ENCODE results near the gene PRRC2C.
"Not testable (repeated sequence)": the region's sequence is repeated elsewhere in the genome, so short reads cannot be mapped to it uniquely, and the experiment has no call there.

PRRC2C gene

DNA sequence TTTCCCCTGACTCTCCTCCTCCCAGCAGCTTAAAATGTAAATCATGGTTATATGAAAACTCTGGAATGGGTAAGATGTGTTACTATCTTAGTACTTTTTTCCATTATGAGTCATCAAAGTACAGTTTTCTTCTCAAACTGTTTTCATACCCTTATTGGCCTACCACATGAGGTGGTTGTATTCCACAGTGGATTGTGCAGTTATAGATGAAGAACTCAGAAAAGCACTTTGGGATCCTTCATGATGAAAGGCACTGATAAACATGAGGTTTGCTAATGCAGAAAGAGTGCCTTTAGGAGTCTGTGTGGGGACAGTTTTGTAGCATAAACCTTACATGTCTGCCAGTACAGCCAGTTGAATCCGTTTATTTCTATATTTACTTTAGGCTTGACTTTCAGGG, 104.7 kb downstream of the PRRC2C start:
- DNase-seq, result no peak

- DNase-seq, result no peak
Observed at GRCh38 chr1:171595324-171595723, 110.0 kb downstream of the PRRC2C start.

GRCh38 chr1:171596119-171596518, 110.8 kb downstream of the PRRC2C start:
- DNase-seq, result no peak

- DNase-seq, result no peak
Observed at GRCh38 chr1:171596705-171597104, 111.4 kb downstream of the PRRC2C start.

GRCh38 chr1:171597203-171597602, 111.9 kb downstream of the PRRC2C start:
- DNase-seq, result no peak

DNA sequence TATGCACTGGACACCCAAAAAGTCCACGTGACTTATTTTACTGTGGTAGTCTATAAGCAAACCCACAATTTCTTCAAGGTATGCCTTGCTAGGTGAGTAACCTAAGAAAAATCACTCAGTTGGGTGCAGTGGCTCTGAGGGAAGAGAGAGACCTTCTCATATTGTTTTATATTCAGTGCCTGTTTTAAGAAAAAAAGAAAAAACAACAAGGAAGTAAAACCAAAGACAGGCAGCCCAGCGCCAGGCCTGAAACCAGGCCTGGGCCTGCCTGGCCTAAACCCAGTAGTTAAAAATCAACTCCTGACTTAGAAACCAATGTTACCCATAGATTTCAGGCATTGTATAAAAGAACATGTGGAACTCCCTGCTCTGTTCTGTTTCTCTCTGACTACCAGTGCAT, 115.0 kb downstream of the PRRC2C start:
- not testable (repeated sequence) for DNase-seq

DNA sequence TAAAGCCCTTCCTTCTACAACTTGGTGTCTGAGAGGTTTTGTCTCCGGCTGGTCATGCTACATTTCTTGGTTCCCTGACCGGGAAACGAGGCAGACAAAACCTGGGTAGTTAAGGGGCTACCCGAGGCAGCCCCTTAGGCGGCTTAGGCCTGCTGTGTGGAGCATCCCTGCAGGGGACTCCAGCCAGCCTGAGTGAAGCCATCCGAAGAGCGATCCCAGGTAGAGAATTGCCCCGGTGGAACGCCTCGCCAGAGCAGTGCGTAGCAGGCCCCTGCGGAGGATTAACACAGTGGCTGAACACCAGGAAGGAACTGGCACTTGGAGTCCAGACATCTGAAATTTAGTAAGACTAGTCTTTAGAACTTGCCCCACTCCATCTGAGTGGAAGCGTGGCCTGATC, 115.5 kb downstream of the PRRC2C start:
- no peak for DNase-seq

GRCh38 chr1:171603042-171603441, 117.7 kb downstream of the PRRC2C start:
- DNase-seq, result not testable (repeated sequence)

- no peak for DNase-seq
Observed at GRCh38 chr1:171606402-171606941, 121.1 kb downstream of the PRRC2C start.

DNA sequence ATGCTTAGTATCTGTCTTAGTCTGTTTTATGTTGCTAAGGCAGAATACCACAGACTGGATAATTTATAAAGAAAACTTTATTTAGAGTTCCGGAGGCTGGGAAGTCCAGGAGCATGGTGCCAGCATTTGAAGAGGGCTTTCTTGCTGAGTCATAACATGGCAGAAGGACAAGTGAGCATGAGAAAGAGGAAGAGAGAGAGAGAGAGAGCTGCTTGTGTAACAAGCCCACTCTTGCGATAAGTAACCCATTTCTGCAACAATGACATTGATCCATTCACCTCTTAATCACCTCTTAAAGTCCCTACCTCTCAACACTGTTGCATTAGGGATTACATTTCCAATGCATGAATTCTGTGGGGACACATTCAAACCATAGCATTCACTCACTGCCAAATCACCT, 125.1 kb downstream of the PRRC2C start:
- no peak for DNase-seq

DNA sequence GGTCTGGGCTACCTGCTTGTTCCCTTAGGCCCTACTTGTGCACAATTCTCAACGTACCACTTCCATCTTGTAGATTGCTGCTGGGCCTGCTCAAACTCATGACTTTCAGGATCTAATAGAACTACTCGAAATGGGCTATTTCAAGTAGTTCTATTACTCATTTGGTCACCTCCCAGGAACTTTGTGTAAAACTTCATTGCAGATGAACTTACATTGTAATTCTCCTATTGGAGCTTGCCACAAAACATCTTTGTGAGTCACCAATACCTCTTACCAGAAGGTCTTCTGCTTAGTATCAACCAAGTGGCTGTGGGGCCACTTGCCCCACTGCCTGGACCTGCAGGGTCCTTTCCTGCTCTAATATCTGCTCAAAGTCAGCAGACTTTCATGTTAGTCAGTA, 126.0 kb downstream of the PRRC2C start:
- DNase-seq, result no peak

GRCh38 chr1:171613282-171613681, 128.0 kb downstream of the PRRC2C start:
- no peak for DNase-seq

DNA sequence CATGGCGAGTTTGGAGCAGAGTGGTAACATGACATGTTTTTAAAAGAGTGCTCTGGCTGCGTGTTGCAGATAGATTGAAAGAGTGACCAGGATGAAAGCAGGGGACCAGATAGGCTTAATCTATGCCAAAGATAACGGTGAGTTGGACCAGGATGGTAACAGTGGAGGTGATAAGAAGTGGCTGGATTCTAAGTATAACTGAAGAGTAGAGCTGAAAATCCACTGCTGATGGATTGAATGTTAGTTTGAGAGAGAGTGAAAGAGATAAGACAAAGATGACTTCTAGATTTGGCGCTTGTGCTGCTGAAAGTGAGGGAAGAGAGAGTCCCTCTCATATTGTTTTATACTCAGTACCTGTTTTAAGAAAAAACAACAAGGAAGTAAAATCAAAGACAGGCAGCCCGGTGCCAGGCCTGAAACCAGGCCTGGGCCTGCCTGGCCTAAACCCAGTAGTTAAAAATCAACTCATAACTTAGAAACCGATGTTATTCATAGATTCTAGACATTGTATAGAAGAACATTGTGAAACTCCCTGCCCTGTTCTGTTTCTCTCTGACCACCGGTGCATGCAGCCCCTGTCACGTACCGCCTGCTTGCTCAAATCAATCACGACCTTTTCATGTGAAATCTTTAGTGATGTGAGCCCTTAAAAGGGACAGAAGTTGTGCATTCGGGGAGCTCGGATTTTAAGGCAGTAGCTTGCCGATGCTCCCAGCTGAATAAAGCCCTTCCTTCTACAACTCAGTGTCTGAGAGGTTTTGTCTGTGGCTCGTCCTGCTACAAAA, 130.0 kb downstream of the PRRC2C start:
- DNase-seq, result not testable (repeated sequence)

DNA sequence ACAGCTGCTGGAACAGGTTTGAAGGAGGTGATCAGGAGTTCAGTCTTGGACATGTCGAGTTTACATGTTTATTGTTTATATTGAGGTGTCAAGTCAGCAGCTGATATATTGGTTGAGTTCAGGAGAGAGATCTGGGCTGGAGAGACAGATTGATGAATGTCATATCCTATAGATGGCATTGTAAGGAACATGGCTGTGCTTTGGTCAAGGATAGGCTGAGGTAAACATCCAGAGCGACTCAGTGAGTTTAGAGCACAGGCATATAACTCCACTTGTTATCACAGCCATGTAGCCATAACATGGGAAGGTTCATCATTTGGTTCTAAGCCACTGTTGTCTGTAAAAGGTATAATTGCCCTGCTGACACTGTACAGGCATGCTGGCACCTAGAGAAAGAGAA, 131.3 kb downstream of the PRRC2C start:
- no peak for DNase-seq

- no peak for DNase-seq
Observed at GRCh38 chr1:171622152-171622462, 136.8 kb downstream of the PRRC2C start, which contains the start of gene MYOCOS. Gene MYOCOS (plus strand): TSS chr1:171622243. CDS start chr1:171623884, 1,641 bp downstream.

DNA sequence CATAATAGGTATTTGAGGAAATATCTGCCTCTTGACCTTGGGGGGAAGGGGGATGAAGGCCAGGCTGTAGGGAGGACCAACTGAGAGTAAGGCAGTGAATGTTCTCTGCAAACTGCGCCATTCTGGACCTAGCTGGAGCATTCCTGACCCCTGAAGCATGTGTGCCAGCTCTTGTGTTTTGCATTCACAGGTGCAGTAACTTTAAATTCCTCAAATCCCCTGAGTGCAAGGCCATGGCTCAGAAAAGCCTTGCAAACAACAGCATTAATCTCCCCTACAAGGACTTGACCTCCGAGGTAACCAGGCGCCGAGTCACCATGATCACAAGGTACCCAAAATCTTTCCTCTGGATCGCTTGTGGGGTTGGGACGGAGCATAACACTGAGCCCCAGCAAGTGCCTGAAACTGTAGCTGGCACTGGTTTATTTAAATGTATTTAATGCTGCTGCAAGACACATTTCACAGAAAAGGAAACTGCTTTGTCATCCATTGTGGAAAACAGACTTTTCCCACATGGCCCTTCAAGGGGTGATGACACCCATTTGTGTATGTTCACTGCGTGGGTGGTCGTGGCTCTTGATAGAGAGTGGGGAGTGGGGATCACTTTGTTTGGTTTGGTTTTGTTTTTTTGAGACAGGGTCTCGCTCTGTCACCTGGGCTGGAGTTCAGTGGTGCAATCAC, 138.5 kb downstream of the PRRC2C start:
- no peak for DNase-seq

GRCh38 chr1:171625225-171625624, 139.9 kb downstream of the PRRC2C start:
- DNase-seq, result no peak

DNA sequence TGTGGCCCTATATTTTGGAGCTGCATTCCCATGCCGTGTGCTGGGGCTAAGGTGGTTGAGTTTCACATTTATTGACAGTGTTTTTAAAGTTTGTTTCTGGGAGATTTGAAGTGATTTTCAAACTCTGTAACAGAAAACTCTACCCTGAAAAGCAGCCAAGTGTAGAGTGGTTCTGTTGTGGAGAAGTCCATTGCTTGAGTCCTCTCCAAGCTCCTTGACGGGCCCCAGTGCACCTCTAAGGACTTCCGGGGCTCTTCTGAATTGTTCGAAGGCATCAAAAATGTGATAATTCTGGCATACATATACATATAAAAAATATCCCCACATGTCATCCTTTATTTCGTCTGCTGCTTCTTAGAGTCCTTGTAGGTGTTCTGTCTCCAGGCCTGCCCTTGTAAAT, 141.7 kb downstream of the PRRC2C start:
- DNase-seq, result no peak

DNA sequence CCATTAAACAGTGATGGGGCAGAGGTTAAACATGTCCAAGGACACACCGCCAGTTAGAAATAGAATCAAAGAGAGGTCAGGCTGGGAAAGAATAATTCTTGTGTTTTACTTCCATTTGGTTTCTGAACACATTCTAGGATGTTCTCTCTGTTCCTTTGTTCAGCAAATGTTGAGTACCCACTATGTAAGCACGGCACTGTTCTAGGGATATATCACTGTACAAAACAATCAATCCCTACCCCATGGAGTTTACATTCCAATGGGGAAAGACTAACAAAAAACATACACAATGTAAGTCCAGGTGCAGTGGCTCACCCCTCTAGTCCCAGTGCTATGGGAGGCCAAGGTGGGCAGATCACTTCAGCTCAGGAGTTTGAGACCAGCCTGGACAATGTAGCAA, 142.9 kb downstream of the PRRC2C start:
- DNase-seq, result no peak

DNA sequence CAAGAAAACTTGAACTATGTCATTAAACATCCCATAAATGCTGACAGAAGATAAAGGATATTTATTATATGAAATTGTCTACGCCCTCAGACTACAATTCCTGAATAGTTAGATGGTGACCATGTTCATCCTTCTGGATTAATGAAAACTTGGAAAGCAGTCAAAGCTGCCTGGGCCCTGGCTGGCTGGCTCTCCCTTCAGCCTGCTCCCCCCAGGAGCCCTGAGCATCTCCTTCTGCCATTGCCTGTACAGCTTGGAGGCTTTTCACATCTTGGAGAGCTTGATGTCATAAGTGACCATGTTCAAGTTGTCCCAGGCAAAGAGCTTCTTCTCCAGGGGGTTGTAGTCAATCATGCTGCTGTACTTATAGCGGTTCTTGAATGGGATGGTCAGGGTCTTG, 150.3 kb downstream of the PRRC2C start:
- DNase-seq, result no peak

GRCh38 chr1:171636141-171636540, 150.8 kb downstream of the PRRC2C start:
- no peak for DNase-seq

DNA sequence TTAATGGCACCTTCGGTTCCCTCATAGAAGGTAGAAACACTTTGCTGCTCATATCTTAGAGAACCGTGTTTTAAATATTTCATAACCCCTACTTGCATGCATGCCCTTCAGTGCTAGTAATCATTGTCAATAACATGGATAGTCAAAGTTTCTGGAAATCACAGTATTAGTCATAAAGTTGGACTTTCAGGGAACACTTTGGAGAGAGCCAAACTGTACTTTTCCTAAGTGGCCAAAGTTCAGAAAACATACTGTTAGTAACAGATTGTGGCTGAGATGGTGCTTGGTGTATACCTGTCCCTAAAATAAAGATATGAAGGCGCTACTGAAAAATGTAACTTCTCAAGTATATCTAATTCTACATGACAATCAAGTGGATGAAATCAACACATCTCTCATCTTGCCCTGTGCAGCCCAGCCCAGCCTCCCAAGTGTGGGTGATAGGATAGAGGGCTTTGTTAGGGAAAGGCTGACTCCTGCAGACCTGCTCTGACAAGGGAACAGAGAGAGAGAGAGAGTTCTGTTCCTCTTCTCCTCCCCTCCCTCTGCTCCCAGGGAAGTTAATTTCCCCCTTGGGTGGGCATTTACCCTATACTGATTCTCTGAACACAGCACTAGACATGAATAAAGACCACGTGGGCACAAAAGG, 152.7 kb downstream of the PRRC2C start:
- DNase-seq, result no peak

DNA sequence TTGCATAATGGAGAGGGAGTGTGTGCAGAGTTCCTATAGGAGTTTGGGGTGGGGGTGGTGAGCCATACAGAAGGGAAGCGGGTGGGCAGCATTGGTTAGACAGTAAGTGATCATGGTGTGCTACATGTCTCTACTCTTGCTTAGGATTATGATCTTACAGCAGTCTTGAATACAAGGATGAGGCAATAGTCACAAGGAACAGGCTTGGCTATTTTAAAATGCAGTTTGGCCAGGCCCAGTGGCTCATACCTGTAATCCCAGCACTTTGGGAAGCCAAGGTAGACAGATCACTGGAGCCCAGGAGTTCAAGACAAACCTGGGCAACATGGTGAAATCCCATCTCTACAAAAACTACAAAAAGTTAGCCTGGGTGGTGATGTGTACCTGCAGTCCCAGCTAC, 154.9 kb downstream of the PRRC2C start:
- DNase-seq, result no peak
